ENCODE data around the gene CYSRT1.

The CYSRT1 gene

DNA sequence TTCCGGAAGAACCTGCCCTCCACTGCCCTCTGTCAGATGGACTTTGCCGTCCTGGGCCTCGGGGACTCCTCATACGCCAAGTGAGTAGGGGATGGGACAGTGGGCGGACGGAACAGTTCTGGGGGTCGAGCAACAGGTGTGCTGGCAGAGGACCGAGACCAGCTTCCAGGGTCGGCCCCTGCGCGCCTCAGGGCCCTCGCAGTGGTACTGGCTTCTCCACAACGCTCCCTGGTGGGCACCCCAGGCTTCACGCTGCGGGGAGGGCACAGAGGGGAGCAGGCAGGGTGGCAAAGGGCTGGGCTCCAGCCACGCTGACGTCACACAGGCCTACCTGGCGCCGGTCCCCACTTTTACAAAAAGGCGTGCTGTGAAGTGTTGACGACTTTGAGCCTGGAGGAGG is 12.5 kb upstream of the CYSRT1 start:
- DNase-seq (ENCODE audit: low spot score) = no peak

DNA sequence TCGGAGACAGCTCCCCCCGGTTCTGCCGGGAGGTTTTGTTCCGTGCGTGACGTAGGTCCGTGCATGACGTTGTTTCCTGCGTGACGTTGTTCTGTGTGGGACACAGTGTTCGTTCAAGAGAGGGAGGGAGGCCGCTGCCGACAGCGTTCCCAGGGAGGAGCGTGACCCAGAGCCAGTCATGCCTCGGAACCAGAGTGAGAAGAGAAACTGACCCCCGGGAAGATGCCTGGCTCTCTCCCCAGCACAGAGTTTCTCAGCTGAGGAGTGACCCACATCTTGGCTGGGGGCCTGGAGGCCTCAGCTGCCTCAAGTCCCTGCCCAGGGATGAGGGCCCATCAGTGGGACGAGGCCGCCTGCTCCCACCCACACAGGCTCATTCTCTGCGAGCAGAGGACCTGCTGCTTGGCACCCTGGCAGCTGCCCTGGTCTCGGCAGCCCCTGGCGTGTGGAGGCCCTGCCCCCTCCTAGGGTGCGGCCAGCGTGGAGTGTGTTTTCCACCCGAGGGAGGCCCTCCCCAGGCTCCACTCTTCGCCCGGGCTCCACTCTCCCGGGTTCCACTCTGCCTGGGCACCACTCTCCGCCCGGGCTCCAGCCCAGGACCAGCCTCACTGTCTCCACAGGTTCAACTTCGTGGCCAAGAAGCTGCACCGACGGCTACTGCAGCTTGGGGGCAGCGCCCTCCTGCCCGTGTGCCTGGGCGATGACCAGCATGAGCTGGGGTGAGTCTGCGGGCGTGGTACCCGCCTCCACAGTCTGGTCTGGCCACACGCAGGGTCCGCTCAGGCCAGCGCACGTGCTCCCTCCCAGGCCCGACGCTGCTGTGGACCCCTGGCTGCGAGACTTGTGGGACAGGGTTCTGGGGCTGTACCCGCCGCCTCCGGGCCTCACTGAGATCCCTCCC is 11.6 kb upstream of the CYSRT1 start:
- no peak for DNase-seq (ENCODE audit: low spot score)

DNA sequence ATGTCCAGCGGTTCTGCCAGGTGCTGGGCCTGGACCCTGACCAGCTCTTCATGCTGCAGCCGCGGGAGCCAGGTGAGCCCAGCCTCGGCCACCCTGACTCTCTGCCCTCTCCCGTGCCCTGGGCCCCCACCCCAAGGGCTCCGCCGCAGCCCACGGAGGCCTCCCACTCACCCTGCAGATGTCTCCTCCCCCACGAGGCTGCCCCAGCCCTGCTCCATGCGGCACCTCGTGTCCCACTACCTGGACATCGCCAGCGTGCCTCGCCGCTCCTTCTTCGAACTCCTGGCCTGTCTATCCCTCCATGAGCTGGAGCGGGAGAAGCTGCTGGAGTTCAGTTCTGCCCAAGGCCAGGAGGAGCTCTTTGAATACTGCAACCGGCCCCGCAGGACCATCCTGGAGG is 10.4 kb upstream of the CYSRT1 start:
- DNase-seq (ENCODE audit: low spot score) = no peak

DNA sequence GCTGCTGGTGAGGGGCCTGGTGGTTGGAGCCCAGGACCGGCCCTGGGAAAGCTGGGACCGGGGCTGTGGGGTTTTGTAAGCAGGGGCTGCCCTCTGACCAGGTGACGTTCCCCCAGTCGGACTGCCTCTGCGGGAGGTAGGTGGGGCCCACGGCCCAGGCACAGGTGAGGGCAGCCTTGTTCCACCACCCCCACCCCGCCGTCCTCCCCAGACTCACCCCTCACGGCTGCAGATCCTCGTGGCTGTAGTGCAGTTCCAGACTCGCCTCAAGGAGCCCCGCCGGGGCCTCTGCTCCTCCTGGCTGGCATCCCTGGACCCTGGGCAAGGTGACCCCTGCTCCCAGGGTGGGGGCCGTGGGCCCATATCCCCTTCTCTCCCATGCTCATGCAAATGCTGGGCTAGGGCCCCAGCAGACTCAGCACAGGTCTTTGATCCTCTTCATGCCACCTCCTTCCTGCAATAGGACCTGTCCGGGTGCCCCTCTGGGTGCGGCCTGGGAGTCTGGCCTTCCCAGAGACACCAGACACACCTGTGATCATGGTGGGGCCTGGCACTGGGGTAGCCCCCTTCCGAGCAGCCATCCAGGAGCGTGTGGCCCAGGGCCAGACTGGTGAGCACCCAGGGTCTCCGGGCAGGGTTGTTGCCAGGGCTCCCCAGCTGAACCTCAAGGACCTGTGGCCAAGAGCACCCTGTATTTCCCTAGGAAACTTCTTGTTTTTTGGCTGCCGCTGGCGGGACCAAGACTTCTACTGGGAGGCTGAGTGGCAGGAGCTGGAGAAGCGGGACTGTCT is 9.6 kb upstream of the CYSRT1 start:
- DNase-seq (ENCODE audit: low spot score) = no peak

DNA sequence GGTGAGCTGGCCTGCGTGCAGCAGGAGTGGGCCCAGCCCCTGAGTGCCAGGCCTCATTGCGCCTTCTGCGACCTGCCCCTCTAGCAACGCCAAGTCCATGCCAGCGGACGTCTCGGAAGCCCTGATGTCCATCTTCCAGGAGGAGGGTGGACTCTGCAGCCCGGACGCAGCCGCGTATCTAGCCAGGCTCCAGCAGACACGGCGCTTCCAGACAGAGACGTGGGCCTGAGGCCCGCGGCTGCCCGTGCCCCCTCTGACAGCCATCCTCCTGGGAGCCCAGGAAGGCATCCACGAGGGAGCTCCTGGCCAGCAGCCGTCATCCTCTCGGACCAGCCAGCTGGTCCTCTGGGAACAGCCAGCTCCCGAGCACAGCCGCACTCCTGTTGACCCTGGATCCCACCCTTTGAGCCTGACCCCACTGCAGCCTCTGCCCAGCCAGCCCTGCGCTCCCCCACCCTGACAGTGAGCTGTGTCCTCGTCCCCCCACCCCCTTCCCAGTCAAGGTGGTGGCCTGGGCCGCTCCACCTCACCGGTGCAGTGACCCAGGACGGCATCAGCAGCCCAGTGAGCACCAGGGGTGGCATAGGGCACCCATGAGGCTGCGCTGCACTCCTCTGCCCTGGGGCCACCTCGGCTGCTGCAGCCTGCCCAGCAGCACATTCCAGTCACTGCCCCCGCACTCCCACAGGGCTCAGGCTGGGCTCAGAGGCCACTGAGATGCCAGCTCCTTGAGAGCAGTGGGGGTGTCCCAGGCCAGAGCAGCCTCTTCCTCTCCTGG is 8.6 kb upstream of the CYSRT1 start:
- no peak for DNase-seq (ENCODE audit: low spot score)

DNA sequence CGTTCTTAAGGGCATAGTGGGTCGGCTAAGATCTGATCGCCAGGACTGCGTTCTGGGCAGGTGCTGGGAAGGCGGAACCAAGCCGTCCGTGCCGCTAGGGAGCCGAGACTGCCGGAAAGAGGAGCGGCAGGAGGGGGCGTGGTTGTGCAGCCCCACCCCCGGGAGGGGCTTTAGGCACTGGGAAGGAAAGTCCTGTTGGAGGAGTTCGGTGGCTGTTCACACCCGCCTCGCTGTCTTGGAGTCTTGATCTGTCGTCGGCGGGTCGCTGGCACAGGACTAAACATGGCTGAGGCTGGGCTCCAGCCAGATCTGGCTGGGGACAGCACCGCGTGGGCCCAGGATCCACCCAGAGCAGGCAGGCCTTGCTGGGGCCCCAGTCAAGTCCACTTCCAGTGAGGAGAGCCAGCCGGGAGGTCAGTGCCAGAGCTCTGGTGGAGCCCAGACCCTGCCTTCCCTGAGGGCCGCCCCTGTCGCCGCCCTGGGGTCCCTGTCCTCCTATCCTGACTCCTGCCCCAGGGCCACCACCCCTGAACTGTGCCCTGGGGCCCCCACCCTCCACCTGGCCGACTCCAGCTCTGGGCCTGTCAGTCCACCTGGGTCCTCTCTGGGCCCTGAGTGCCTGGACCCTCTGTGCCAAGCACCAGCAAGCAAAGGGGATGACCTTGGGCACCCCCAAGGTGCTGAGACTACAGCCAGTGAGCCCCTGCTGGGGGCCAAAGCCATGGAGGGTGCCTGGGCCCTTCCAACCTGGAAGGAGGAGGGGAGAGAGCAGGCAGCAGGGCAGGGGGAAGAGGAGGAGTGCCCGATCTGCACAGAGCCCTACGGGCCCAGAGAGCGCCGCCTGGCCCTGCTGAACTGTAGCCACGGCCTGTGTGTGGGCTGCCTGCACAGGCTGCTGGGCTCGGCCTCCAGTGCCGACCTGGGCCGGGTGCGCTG is 7.4 kb upstream of the CYSRT1 start:
- no peak for DNase-seq (ENCODE audit: low spot score)

DNA sequence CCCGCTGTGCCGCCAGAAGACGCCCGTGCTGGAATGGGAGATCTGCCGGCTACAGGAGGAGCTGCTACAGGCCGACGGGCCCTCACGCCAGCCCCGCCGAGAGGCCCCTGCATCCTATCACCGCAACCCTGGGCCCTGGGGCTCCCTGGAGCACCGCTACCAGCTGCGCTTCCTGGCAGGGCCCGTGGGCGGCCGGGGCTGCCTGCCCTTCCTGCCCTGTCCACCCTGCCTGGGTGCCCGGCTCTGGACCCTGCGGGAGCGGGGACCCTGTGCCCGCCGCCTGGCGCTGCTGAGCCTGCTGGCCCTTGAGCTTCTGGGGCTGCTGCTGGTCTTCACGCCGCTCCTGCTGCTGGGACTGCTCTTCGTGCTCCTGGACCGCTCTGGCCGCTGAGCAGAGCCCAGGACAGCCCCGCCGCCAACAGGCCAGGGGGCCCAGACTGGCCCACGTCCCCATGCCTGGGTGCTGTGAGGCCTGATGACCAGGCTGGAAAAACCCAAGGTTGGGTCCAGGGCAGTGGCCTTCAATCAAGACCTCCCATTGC is 6.7 kb upstream of the CYSRT1 start:
- no peak for DNase-seq (ENCODE audit: low spot score)

DNA sequence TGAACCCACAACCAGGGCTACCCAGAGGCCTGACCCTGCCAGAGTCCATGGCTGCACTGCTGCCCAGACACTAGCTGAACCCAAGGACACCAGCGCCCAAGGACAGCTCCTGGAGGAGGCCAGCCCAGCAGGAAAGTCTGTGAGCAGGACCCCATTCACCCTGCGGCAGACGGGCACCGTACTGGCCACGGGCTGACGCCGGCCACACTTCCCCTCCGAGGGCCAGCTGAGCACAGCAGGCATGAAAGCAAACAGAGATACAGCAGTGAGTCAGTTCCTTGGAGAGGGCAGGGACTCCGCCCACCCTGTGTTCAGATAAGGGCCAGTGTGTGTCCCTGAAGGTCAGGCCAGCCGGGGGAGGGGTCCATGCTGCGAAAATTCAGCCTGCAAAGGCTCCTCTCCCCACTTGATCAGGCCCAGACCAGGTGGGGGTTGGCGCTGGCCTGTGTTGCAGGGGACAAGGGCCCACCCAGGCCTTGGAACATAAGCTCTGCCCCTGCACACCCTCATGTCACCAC is 6.2 kb upstream of the CYSRT1 start:
- no peak for DNase-seq (ENCODE audit: low spot score)

DNA sequence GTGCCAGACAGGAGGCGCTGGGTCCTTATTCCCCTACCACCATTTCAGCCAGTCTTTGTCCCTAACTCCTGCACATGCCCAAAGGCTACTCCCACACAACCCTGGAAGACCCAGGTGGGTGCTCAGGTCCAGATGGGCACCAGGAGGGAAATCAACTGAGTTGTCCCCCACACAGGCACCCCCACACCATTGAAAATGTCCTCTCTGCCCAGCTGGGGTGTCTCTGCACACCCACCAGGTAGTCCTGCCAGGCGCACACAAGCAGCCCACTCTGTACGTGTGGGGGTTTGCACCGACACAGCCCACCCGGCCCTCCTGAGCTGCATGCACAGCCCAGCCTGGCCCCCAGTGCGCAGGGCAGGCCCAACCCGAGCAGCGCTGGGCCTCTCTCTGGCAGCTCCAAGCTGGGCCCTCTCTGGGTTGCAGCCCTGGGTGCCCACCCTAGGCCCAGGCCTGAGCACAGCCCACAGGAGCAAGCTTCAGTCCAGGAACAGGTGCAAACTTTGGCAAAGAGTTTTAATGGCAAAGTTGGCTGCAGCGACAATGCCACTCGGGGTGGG is 5.1 kb upstream of the CYSRT1 start:
- no peak for DNase-seq (ENCODE audit: low spot score)

DNA sequence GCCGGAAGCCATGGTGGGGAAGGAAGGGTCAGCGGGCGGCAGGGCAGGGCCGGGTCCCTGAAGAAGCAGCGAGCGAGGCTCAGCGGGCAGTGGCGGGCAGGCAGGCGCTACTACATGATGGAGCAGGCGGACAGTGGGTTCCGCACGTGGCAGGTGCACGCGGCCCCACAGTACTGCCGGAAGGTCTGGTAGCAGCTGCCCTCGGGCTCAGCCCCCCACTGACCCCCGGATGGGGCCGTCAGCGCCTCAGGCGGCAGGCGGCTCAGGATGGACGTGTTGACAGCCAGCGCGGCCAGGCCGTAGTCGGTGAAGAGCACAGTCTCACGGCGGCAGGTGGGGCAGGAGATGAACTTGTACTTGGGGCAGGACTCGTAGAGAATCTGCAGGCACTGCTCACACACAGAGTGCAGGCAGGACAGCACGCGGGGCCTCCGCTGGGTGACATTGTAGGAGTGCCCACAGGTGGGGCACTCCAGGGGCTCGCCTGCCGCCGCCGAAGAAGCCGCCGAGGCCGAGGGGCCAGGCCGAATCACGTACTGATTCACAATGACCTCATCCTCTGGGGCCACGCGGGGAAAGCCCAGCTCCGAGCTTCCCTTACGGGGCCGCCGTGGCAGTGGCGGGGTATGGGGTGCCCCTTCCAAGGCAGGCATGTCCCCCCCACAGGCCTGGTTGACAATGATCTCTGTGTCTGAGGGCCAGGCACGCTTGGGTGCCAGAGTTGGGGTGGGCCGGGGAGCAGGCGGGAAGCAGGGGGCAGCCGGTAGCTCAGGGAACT is 4.5 kb upstream of the CYSRT1 start:
- no peak for DNase-seq (ENCODE audit: low spot score)

DNA sequence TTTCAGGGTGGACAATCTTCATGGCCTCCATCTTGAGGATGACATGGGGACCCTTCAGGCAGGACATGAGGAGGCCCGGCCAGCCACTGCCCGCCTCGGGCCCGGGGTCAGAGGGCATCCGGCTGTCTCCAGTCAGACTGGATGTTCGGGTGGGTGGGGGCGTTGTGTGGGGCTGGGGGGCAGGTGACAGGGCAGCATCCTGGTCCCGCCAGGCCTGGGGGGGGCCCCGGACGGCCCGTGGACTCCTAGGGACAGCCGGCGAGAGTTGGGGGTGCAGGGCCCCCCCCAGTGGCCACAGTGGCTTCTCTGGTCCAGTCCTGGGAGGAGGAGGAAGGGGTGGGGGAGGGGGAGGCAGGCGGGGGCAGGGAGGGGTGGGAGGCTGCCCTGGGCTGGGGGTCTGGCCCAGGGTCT is 3.9 kb upstream of the CYSRT1 start:
- no peak for DNase-seq (ENCODE audit: low spot score)

DNA sequence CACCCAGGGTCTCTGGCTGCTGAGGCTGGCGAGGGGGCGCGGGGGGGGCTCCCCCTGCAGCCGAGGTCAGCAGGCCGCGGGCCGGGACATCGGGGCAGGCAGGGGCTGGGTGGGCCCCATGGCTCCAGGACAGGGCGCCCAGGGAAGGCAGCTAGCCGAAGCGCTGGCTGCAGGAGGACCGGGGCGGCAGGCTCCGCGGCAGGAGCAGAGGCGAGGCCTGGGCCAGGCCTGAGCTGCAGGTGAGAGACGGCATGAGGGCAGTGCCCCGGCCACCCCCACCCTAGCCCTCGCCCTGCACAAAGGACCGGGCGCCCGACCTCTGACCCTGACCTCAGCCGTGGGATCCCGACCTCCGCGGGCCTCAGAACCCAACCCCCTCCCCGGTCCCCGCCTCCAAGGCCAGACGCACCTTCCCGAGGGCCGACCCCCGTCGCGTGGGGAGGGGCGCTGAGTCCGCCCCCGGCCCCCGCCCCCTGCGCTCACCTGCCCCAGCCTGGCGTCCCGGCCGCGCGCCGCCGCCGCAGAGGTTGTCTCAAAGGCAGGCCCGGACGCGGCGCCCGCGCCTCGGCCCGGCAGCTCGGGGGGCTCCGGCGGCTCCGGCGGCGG is 3.4 kb upstream of the CYSRT1 start:
- no peak for DNase-seq (ENCODE audit: low spot score)

DNA sequence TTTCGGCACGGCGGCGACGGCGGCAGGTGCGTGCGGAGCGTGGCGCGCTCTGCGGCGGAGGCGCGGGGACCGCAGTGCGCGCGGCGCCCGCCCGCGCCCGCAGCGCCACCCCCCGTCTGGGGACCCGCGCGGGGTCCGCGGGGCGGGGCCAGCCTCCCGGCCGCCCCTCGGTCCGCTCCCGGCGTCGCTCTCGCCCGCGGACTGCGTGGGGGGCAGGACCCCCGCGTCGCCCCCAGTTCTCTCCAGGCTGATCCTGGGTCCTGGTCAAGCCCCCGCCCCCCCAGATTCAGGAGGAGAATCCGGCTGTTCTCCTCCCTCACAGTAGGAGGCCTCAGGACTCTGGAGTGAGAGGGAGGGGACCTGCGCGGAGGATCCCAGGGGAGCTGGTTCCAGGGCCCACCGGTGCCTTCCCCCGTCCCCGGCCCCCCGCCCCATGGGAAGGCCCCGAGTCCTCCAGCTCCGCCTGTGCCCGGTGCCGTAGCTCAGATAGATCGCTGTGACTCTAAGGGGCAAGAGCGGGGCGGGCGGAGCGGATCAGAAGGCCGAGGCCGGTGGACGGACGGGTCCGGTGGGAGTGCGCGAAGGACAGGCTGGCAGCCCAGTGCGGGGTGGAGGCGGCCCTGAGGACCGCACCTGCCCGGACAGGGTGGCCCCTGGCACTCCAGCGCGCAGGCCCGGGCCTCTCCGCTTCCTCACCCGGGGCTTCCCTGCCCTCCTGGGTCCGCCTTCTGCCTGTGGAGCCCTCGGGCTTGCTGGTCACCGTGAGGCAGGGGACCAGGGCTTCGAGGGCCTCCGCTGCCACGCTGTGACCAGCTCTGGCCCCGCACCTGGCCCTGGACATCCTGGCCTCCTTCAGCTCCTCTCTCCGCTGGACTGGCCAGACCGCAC is 2.5 kb upstream of the CYSRT1 start, which contains the start of gene RNF208:
TSS of gene RNF208 (minus strand) at position 51 of the 888 bp plus-strand sequence. CDS start 1,028 bp downstream, outside the sequence.
- no peak for DNase-seq (ENCODE audit: low spot score)

DNA sequence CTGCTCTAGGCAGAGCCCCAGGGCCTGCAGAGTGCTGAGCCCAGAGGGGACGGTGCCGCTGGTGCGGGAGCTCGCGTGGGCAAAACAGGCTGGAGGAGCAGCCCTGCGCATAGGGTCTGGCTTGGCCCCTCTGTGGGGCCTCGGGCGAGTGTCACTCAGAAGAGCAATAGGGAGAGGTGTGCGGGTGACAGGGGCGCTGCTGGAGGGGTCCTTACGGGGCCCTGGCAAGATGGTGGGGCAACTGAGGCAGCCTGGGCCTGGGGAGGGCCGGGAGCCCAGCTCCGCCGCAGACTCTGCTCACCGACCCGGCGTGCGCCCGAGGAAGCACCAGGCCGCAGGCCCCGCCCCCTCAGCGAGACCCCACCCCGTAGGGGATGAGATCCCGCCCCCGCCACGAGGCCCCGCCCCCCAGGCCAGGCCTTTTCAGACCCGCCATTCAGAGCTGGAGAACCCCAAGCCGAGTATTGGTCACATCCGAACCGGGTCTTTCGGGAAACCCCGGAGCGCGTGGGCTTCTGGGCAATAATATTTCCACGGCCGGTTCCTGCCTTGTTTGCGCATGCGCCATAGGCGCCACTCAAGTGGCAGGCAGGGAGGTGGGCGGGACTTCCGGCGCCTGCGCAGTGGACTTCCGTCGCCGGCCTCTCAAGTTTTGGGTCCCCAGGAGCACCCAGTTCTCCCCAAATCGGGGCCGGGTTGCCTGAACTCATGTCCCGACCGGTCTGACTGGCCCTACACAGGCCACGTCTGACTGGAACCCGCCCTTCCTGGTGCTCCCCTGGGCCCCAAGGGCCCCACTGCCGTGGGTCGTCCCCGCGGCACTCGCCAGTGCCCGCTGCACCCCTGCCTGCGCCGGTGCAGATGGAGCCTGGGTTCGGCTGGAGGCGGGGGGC is 1.6 kb upstream of the CYSRT1 start:
- peak; percentile 97 for DNase-seq (ENCODE audit: low spot score)

DNA sequence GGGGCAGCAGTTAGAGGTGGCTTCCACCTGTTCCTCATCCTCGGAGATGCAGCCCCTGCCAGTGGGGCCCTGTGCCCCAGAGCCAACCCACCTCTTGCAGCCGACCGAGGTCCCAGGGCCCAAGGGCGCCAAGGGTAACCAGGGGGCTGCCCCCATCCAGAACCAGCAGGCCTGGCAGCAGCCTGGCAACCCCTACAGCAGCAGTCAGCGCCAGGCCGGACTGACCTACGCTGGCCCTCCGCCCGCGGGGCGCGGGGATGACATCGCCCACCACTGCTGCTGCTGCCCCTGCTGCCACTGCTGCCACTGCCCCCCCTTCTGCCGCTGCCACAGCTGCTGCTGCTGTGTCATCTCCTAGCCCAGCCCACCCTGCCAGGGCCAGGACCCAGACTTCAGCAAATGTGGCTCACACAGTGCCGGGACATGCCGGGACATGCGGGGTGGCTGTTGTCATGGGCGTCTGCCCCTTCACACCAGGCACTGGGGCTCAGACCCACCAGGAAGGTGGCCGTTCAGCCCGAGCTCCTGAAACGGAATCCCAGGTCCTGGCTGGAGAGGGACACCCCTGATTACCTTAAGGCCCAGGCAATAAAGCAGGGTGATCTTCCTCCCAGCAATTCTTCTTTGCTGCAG is 841 bp downstream of the CYSRT1 start:
- no peak for DNase-seq (ENCODE audit: low spot score)

DNA sequence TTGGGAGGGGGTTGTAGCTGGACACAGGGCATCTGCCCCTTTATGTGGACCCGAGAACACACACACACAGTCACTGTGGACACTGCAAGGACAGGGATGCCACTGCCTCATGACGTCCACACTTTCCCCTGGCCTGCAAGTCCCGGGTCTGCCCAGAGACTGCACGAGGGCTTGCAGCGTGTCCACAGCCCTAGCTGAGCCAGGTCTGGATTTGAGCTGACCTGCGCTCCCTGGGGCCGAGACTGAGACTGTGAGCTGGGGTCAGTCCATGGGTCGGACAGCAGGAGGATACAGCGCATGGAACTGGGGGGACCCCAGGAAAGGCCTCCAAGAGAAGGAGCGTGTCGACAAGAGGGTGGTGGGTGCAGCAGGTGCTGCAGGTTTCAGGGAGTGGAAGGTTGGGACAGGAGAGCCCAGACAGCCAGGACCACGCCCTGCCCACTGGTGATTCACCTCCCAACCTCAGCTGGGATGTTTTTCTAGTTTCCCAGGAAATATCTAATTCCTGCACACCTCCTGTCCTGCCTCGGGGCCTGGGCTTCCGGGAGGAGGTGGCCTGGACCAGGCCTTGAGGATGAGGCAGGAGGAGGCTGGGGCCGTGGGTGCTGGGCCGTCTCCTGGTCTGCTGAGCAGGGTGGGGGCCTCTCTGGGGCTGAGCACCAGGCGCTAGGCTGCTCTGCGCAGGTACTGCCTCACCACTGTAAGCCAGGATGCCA is 1.5 kb downstream of the CYSRT1 start:
- no peak for DNase-seq (ENCODE audit: low spot score)
